ENCODE results near the gene RRP9.
"Not testable (repeated sequence)": the region's sequence is repeated elsewhere in the genome, so short reads cannot be mapped to it uniquely, and the experiment has no call there.

The RRP9 gene

GRCh38 chr3:51937014-51937413 is 4.7 kb downstream of the RRP9 start:
- DNase-seq: no peak

- no peak for DNase-seq
Measured at GRCh38 chr3:51935886-51936755, 5.6 kb downstream of the RRP9 start.

GRCh38 chr3:51934991-51935885 is 6.5 kb downstream of the RRP9 start:
- no peak for DNase-seq

- DNase-seq: no peak
Measured at GRCh38 chr3:51934139-51934850, 7.4 kb downstream of the RRP9 start.

- no peak for DNase-seq
Measured at GRCh38 chr3:51933471-51934138, 8.1 kb downstream of the RRP9 start.

- DNase-seq: no peak
Measured at GRCh38 chr3:51932471-51933370, 9.0 kb downstream of the RRP9 start.

GRCh38 chr3:51931756-51932155 is 9.9 kb downstream of the RRP9 start:
- no peak for DNase-seq

- no peak for DNase-seq
Measured at GRCh38 chr3:51930439-51930838, 11.3 kb downstream of the RRP9 start.

GRCh38 chr3:51929420-51930003 is 12.2 kb downstream of the RRP9 start:
- peak; percentile 30 to 33 for DNase-seq

GRCh38 chr3:51928981-51929380 is 12.7 kb downstream of the RRP9 start:
- DNase-seq: not testable (repeated sequence)

GRCh38 chr3:51928438-51928837 is 13.3 kb downstream of the RRP9 start:
- no peak for DNase-seq

- no peak for DNase-seq
Measured at GRCh38 chr3:51927061-51927977, 14.4 kb downstream of the RRP9 start.

- no peak for DNase-seq
Measured at GRCh38 chr3:51921081-51921578, 20.6 kb downstream of the RRP9 start.

- no peak for DNase-seq
Measured at GRCh38 chr3:51916418-51916817, 25.3 kb downstream of the RRP9 start.

- no peak for DNase-seq
Measured at GRCh38 chr3:51908026-51908425, 33.7 kb downstream of the RRP9 start.

- no peak for DNase-seq
Measured at GRCh38 chr3:51904034-51904823, 37.5 kb downstream of the RRP9 start.

GRCh38 chr3:51902361-51902760 is 39.3 kb downstream of the RRP9 start:
- not testable (repeated sequence) for DNase-seq

- DNase-seq: not testable (repeated sequence)
Measured at GRCh38 chr3:51900043-51900442, 41.7 kb downstream of the RRP9 start.

- no peak for DNase-seq
Measured at GRCh38 chr3:51897391-51897790, 44.3 kb downstream of the RRP9 start.

Data from inflammatory macrophage treated with lipopolysaccharide for 1 hour (primary cell).